DND-41 (cell line): Measurements from ENCODE around the gene PRG2.

ENCODE experiments used
- ATAC-seq: fragments of 200-7000 bp; cut with Tn5 transposase; 3 replicates; pipeline ENCODE4 v1.9.1; 2021; ENCODE audit warnings: low read depth; ENCODE audit not compliant: insufficient read depth
- DNase-seq: peaks from one replicate; pipeline ENCODE4 v3.0.0-alpha.2; 2020
- H2AFZ ChIP-seq: 2 replicates; pipeline ENCODE4 v1.6.0; 2012; ENCODE audit warnings: low read depth, low read length
- H3K27ac ChIP-seq: 2 replicates; pipeline ENCODE4 v1.5.1; 2012; ENCODE audit warnings: low read length, inconsistent platforms
- H3K27me3 ChIP-seq: fragments of 200-600 bp; sonication (generic); 2 replicates; pipeline ENCODE4 v1.6.0; 2012; ENCODE audit warnings: low read length, mild to moderate bottlenecking, inconsistent platforms; ENCODE audit not compliant: insufficient read depth, poor library complexity
- H3K36me3 ChIP-seq: 2 replicates; pipeline ENCODE4 v1.5.1; 2012; ENCODE audit warnings: low read length, inconsistent platforms; ENCODE audit not compliant: insufficient read depth
- H3K4me1 ChIP-seq: 2 replicates; pipeline ENCODE4 v1.5.1; 2012; ENCODE audit warnings: mild to moderate bottlenecking, low read length; ENCODE audit not compliant: insufficient read depth
- H3K4me2 ChIP-seq: 2 replicates; pipeline ENCODE4 v1.6.0; 2012; ENCODE audit warnings: mild to moderate bottlenecking, moderate library complexity, low read length, inconsistent platforms; ENCODE audit not compliant: insufficient read depth
- H3K4me3 ChIP-seq, 2 experiments: fragments of 200-600 bp in 1 of 2; shearing (Covaris generic) in 1 of 2; 2 replicates each; pipeline ENCODE4 v1.5.1; 2012 to 2016; ENCODE audit warnings: inconsistent platforms in 2 of 2, low read length in 2 of 2, mild to moderate bottlenecking in 2 of 2, low read depth in 1 of 2, moderate library complexity in 1 of 2
- H3K79me2 ChIP-seq: 2 replicates; pipeline ENCODE4 v1.6.0; 2012; ENCODE audit warnings: low read length, inconsistent platforms; ENCODE audit not compliant: insufficient read depth
- H3K9ac ChIP-seq: 2 replicates; pipeline ENCODE4 v1.6.0; 2012; ENCODE audit warnings: low read depth, mild to moderate bottlenecking, inconsistent platforms, low read length, moderate library complexity
- H3K9me3 ChIP-seq: 2 replicates; pipeline ENCODE4 v1.5.1; 2012; ENCODE audit warnings: low read length, moderate library complexity, mild to moderate bottlenecking, inconsistent platforms; ENCODE audit not compliant: insufficient read depth, severe bottlenecking
- H4K20me1 ChIP-seq: 2 replicates; pipeline ENCODE4 v1.6.0; 2012; ENCODE audit warnings: low read length; ENCODE audit not compliant: insufficient read depth
- EZH2 ChIP-seq: IDR thresholded peaks from 3 replicates; pipeline ENCODE4 v1.6.1; 2012; ENCODE audit warnings: borderline replicate concordance, low read depth, mild to moderate bottlenecking, moderate library complexity, low read length, inconsistent platforms; ENCODE audit not compliant: severe bottlenecking
- TF ChIP-seq, protein P1 (sequence below): IDR thresholded peaks from 2 replicates; pipeline ENCODE4 v1.5.1; 2012; ENCODE audit warnings: borderline replicate concordance, low read length, moderate library complexity, mild to moderate bottlenecking; ENCODE audit not compliant: poor library complexity, severe bottlenecking; ENCODE audit errors: extremely low read depth

Gene PRG2

DNA sequence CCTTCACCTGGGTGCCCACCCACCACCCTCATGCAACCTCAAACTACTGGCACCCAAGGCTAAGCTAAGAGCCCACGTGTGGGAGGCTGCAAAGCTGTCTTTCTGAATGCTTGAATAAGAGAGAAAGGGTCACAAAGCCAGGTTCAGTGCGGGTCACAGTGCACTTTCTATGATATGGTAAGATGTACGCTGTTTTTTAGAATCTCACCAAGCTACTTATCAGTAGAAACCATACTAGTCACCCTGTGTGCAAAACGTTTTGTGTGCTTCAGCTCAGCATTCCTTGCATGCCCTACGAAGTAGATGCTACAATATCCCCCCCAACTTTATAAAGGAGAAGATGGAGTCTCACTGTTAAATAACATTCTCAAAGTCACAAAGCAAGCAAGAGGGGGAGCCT, 37.4 kb downstream of the PRG2 start:
- Histone ChIP-seq H3K4me2 (no peak overlapping the region), H3K27me3 (peaks cover 20% of the 10 kb centered on the region), H3K9me3 (no peaks in the 10 kb centered on the region), H3K36me3 (no peaks in the 10 kb centered on the region), H2AFZ (no peak overlapping the region), H3K9ac (no peak overlapping the region), H3K79me2 (no peaks in the 10 kb centered on the region), H3K4me1 (0 out of 2 replicates have a peak, but pooled peaks cover 2% of the 10 kb centered on the region), H4K20me1 (no peaks in the 10 kb centered on the region), H3K4me3 (no peak overlapping the region), H3K27ac (no peak overlapping the region)
- no peak for DNase-seq
- no peak for ATAC-seq
- TF ChIP-seq, protein P1, sequence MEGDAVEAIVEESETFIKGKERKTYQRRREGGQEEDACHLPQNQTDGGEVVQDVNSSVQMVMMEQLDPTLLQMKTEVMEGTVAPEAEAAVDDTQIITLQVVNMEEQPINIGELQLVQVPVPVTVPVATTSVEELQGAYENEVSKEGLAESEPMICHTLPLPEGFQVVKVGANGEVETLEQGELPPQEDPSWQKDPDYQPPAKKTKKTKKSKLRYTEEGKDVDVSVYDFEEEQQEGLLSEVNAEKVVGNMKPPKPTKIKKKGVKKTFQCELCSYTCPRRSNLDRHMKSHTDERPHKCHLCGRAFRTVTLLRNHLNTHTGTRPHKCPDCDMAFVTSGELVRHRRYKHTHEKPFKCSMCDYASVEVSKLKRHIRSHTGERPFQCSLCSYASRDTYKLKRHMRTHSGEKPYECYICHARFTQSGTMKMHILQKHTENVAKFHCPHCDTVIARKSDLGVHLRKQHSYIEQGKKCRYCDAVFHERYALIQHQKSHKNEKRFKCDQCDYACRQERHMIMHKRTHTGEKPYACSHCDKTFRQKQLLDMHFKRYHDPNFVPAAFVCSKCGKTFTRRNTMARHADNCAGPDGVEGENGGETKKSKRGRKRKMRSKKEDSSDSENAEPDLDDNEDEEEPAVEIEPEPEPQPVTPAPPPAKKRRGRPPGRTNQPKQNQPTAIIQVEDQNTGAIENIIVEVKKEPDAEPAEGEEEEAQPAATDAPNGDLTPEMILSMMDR, result no peak
- no peak for TF ChIP-seq EZH2

DNA sequence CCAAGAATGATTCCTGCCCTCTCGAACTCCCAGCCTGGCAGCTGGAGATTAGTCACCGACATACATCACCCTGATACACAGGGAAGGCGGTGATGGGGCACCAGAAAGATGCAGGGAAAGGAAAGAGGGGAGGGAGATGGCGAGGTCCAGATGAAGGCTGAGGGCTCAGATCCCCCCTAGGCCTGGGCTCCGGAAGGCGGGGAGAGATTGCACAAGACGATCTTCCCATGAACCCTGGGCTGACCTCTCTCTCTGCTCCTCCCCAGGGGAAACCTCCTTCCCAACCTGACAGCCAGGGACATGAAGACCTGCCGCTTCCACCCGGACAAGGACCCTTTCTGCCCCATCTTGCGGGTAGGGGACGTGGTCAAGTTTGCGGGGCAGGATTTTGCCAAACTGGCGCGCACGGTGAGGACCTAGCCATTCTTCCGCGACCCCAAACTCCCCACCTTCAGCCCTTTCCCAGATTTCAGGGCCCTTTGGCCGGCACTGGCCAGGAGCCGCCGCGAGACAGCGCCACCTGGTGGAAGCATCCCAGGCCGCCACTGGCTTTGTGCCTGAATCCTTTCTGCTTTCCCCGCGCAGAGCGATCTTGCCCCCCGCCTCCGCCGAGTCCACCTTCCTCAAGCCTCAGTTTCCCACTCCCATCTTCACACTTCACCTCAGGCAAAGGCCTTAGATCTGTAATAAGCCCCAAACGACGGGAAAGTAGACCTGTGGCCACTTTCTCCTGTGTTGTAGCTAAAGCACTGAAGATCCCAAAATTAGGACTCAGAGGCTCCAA, 40.8 kb downstream of the PRG2 start:
- Histone ChIP-seq H3K79me2 (no peaks in the 10 kb centered on the region), H3K9me3 (no peaks in the 10 kb centered on the region), H3K4me1 (0 out of 2 replicates have a peak, but pooled peaks cover 2% of the 10 kb centered on the region), H3K27me3 (peaks cover 14% of the 10 kb centered on the region), H4K20me1 (no peaks in the 10 kb centered on the region; the same call in 1 of the 2 replicates), H2AFZ (0 out of 2 replicates have a peak overlapping the region, but pooled peaks have one; percentile 59), H3K27ac (no peak overlapping the region), H3K4me3 (no peak overlapping the region), H3K4me2 (no peak overlapping the region), H3K9ac (no peak overlapping the region), H3K36me3 (no peaks in the 10 kb centered on the region)
- DNase-seq, result peak; percentile 66
- TF ChIP-seq, protein P1, result peak; percentile 90
- TF ChIP-seq EZH2, result no peak
- peak; percentile 82 for ATAC-seq

DNA sequence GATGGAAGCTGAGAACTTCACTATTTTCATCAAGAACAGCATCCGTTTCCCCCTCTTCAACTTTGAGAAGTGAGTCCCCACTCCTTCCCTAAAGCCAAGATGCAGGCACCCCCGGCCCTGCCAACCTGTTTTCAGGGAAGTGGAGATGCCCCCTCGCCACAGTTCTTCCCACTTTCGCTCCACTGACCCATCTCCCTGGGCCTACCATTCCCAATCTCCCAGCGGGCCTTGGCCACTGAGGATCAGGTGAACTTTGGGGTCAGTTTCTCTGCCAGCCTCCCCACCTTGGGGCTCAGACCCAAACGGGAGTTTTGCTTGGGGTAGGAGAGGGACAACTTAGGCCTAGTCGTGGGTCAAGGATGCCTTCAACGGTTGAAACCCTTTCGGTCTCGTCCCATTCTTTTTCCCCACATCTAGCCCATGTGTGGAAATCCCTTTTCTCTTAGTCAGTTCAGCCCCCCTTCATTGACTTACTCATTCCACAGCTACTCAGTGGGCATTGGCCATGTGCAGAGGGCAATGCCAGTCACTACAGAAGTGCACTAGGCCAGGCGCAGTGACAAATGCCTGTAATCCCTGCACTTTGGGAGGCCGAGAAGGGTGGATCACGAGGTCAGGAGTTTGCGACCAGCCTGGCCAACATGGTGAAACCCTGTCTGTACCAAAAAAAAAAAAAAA, 41.7 kb downstream of the PRG2 start:
- Histone ChIP-seq H3K27ac (no peak overlapping the region), H3K4me3 (no peak overlapping the region), H3K79me2 (no peaks in the 10 kb centered on the region), H4K20me1 (no peaks in the 10 kb centered on the region; the same call in 1 of the 2 replicates), H3K36me3 (no peaks in the 10 kb centered on the region), H3K4me1 (0 out of 2 replicates have a peak, but pooled peaks cover 2% of the 10 kb centered on the region), H3K9me3 (no peaks in the 10 kb centered on the region), H3K4me2 (no peak overlapping the region), H3K9ac (no peak overlapping the region), H3K27me3 (peaks cover 11% of the 10 kb centered on the region), H2AFZ (no peak overlapping the region)
- ATAC-seq (no peak), DNase-seq (no peak)
- TF ChIP-seq, protein P1, result no peak
- no peak for TF ChIP-seq EZH2
